Measurements from ENCODE around the gene SIM1.

Gene SIM1

DNA sequence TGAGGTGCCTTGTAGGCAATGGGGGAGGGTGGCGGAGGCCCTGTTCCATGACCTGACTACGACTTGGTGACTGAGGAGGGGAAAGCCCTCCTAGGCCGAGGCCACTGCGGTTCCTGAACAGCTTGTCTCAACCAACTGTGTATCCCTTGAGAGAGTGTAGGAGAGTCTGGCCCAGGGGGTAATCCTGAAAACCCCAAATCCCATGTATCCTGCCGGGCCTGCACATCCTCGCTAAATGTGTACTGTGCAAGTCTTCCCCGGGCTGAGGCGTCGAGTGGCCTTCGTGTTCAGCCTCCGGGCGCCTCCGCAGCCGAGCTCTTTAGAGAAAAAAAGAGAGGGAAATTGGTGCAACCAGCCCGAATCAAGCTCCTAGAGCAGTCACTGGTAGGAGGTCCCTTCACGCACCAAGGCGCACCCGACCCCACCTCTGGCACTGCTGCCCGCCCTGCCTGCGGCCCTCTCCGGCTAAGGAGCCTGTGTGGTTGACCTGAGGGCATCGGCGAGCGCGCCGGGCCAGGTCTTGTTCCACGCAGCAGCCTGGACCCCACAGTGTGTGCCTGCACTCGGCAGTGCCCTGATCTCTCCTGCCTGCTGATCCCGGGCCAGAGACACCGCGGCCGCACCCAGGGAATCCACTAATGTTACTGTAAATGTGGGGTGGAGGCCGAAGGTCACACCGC is 7.3 kb downstream of the SIM1 start:
- TF ChIP-seq RAD21 (IDR thresholded peaks at IDR 0.05; ENCODE audit: low read depth) (no peak), ZBTB7A (IDR thresholded peaks at IDR 0.05; ENCODE audit: low read depth) (no peak)
- TF ChIP-seq, protein P1, sequence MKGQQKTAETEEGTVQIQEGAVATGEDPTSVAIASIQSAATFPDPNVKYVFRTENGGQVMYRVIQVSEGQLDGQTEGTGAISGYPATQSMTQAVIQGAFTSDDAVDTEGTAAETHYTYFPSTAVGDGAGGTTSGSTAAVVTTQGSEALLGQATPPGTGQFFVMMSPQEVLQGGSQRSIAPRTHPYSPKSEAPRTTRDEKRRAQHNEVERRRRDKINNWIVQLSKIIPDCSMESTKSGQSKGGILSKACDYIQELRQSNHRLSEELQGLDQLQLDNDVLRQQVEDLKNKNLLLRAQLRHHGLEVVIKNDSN (IDR thresholded peaks at IDR 0.05): no peak

DNA sequence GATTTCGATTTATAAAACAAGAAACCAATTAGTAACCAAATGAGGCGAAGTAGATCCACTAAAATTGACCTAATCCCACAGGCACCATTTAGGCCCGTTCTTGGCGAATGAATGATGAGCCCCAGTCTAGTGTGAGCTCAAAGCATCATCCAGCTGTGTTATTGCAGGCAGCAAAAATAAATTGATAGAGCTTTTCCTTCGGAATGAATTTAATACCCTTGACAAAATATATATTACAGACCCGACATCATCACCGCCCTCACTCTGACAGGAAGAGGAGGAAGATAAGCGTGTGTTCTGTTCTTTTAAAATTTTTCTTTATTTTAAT is 7.8 kb downstream of the SIM1 start:
- no peak for TF ChIP-seq EP300 (IDR thresholded peaks at IDR 0.05; ENCODE audit: borderline replicate concordance)
- no peak for TF ChIP-seq YY1 (IDR thresholded peaks at IDR 0.05; ENCODE audit: low read depth)
- TF ChIP-seq FOXM1 (IDR thresholded peaks at IDR 0.05; ENCODE audit: borderline replicate concordance, low read depth): no peak
- no peak for TF ChIP-seq EGR1 (IDR thresholded peaks at IDR 0.05)
- TF ChIP-seq TAF1 (IDR thresholded peaks at IDR 0.05; ENCODE audit: low read depth): no peak
- TF ChIP-seq, protein P2, sequence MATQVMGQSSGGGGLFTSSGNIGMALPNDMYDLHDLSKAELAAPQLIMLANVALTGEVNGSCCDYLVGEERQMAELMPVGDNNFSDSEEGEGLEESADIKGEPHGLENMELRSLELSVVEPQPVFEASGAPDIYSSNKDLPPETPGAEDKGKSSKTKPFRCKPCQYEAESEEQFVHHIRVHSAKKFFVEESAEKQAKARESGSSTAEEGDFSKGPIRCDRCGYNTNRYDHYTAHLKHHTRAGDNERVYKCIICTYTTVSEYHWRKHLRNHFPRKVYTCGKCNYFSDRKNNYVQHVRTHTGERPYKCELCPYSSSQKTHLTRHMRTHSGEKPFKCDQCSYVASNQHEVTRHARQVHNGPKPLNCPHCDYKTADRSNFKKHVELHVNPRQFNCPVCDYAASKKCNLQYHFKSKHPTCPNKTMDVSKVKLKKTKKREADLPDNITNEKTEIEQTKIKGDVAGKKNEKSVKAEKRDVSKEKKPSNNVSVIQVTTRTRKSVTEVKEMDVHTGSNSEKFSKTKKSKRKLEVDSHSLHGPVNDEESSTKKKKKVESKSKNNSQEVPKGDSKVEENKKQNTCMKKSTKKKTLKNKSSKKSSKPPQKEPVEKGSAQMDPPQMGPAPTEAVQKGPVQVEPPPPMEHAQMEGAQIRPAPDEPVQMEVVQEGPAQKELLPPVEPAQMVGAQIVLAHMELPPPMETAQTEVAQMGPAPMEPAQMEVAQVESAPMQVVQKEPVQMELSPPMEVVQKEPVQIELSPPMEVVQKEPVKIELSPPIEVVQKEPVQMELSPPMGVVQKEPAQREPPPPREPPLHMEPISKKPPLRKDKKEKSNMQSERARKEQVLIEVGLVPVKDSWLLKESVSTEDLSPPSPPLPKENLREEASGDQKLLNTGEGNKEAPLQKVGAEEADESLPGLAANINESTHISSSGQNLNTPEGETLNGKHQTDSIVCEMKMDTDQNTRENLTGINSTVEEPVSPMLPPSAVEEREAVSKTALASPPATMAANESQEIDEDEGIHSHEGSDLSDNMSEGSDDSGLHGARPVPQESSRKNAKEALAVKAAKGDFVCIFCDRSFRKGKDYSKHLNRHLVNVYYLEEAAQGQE (IDR thresholded peaks at IDR 0.05; ENCODE audit: low read depth): no peak
- TF ChIP-seq CEBPB (IDR thresholded peaks at IDR 0.05): no peak
- no peak for TF ChIP-seq TCF12 (IDR thresholded peaks at IDR 0.05; ENCODE audit: low read depth)
- no peak for TF ChIP-seq NFIC (IDR thresholded peaks at IDR 0.05)
- TF ChIP-seq RAD21 (IDR thresholded peaks at IDR 0.05; ENCODE audit: low read depth): no peak
- TF ChIP-seq, protein P3, sequence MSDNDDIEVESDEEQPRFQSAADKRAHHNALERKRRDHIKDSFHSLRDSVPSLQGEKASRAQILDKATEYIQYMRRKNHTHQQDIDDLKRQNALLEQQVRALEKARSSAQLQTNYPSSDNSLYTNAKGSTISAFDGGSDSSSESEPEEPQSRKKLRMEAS (IDR thresholded peaks at IDR 0.05): no peak
- no peak for TF ChIP-seq TEAD4 (IDR thresholded peaks at IDR 0.05)
- TF ChIP-seq ZBTB7A (IDR thresholded peaks at IDR 0.05; ENCODE audit: low read depth): no peak
- TF ChIP-seq, protein P1 (IDR thresholded peaks at IDR 0.05): no peak
- no peak for TF ChIP-seq CREB1 (IDR thresholded peaks at IDR 0.05; ENCODE audit: low read depth)

DNA sequence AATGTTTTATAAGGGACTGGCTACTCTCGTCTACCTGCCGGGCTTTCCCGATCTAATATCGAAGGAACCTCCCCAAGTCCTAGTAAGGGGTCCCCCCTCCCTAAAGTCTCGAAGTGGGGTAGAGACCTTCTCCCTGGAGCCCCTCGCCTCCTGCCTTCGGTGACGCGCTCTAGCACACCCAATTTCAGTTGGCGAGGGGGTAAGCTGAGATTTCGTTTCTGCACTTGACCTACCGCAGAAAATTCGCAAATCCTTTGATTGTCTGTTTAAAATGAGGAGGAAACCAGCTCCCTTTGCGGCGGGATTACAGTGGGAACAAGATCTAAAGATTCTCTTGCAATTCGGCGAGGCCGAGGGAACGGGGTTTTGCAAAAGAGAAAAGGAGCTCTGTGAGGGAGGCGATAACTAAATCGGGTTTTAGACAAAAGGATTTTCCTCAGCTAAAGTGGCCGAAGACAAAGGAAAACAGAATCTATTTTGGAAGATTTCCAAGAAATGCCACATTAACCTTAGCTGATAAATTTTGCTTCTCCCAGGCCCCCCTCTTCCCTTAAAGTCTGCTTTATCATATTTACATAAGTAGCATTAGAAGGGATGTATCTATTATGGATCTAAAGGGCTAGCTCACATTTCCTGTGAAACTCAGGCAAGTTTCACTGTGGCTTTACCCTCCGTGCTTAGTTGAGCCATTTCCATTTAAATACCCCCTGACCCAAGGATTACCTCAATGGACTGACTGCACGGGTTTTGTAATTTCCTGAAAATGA is 8.4 kb downstream of the SIM1 start:
- TF ChIP-seq EGR1 (IDR thresholded peaks at IDR 0.05) (no peak), FOXM1 (IDR thresholded peaks at IDR 0.05; ENCODE audit: borderline replicate concordance, low read depth) (no peak), CEBPB (IDR thresholded peaks at IDR 0.05) (no peak), TAF1 (IDR thresholded peaks at IDR 0.05; ENCODE audit: low read depth) (no peak), NFIC (IDR thresholded peaks at IDR 0.05) (no peak), CREB1 (IDR thresholded peaks at IDR 0.05; ENCODE audit: low read depth) (no peak), TCF12 (IDR thresholded peaks at IDR 0.05; ENCODE audit: low read depth) (no peak), ZBTB7A (IDR thresholded peaks at IDR 0.05; ENCODE audit: low read depth) (no peak), RAD21 (IDR thresholded peaks at IDR 0.05; ENCODE audit: low read depth) (no peak), TEAD4 (IDR thresholded peaks at IDR 0.05) (no peak), EP300 (IDR thresholded peaks at IDR 0.05; ENCODE audit: borderline replicate concordance) (no peak)
- TF ChIP-seq, protein P2 (IDR thresholded peaks at IDR 0.05; ENCODE audit: low read depth): no peak
- TF ChIP-seq, protein P3 (IDR thresholded peaks at IDR 0.05): no peak
- TF ChIP-seq, protein P1 (IDR thresholded peaks at IDR 0.05): no peak

DNA sequence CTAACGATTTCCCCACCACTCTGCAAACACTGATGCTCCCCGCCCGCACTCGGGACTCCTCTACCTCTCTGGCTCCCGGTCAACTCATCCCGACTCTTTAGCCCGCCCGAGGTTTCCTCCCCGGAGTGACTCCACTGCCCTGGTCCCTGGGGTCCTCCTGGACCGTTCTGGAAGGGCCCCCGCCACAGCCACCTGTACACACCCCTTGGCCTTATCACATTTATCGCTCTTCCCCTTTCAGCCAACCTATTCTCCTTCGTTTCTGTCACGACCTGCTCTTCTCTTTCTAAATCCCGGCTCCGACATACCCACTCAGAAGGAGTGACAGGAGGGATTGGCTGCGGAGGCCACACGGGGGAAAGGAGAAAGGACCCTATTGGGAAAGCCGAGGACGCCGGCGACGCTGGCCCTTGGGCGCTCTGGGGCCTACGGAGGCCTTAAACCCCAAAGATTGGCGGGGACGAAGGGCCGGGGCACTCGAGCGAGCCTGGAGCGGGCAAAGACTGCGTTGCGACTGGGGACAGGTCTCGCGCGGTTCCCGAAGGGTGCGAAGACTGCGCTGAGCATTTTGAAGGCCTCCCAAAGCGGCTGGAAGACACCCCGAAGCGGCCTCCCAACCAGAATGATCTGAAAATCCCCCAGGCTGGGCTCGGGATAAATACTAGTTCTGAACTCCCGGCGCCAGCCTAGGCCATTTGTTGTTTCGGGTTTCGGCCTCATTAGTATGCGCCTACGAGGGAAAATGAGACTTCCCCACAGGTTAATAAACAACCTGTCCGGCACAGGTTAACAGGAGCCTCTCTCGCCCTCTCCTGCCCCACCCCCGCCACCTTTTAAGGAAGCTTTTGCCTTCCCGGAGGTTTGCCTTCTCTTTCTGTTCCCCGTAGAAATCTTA is 9.2 kb downstream of the SIM1 start:
- TF ChIP-seq, protein P3 (IDR thresholded peaks at IDR 0.05): no peak
- TF ChIP-seq FOXM1 (IDR thresholded peaks at IDR 0.05; ENCODE audit: borderline replicate concordance, low read depth) (no peak), NFIC (IDR thresholded peaks at IDR 0.05) (no peak), RAD21 (IDR thresholded peaks at IDR 0.05; ENCODE audit: low read depth) (no peak), CREB1 (IDR thresholded peaks at IDR 0.05; ENCODE audit: low read depth) (no peak), TEAD4 (IDR thresholded peaks at IDR 0.05) (no peak)
- TF ChIP-seq, protein P1 (IDR thresholded peaks at IDR 0.05): no peak
- TF ChIP-seq, protein P2 (IDR thresholded peaks at IDR 0.05; ENCODE audit: low read depth): no peak
